LHCN-M2 (cell line): ENCODE measurements around the gene TUBB4B. TPM values are rescaled to one million over a fixed set of nuclear protein-coding genes. Genes with fewer than 3 reads are reported as not detected.

ENCODE experiments used
- DNase-seq: peaks from one replicate; pipeline ENCODE4 v3.0.0-alpha.2; 2012; ENCODE audit warnings: low read depth
- total RNA-seq: library from RNA; depleted of rRNA; stranded (reverse); fragments of >200 nt; gene quantifications from 2 replicates; pipeline ENCODE4 v1.2.3, GENCODE V29; 2014

The TUBB4B gene
- total RNA-seq, 1 experiment from 2014 or later = 517 TPM

GRCh38 chr9:137212520-137212919 lies 28.6 kb upstream of the TUBB4B start:
- no peak for DNase-seq

DNA sequence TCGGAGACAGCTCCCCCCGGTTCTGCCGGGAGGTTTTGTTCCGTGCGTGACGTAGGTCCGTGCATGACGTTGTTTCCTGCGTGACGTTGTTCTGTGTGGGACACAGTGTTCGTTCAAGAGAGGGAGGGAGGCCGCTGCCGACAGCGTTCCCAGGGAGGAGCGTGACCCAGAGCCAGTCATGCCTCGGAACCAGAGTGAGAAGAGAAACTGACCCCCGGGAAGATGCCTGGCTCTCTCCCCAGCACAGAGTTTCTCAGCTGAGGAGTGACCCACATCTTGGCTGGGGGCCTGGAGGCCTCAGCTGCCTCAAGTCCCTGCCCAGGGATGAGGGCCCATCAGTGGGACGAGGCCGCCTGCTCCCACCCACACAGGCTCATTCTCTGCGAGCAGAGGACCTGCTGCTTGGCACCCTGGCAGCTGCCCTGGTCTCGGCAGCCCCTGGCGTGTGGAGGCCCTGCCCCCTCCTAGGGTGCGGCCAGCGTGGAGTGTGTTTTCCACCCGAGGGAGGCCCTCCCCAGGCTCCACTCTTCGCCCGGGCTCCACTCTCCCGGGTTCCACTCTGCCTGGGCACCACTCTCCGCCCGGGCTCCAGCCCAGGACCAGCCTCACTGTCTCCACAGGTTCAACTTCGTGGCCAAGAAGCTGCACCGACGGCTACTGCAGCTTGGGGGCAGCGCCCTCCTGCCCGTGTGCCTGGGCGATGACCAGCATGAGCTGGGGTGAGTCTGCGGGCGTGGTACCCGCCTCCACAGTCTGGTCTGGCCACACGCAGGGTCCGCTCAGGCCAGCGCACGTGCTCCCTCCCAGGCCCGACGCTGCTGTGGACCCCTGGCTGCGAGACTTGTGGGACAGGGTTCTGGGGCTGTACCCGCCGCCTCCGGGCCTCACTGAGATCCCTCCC lies 27.7 kb upstream of the TUBB4B start:
- DNase-seq = no peak

DNA sequence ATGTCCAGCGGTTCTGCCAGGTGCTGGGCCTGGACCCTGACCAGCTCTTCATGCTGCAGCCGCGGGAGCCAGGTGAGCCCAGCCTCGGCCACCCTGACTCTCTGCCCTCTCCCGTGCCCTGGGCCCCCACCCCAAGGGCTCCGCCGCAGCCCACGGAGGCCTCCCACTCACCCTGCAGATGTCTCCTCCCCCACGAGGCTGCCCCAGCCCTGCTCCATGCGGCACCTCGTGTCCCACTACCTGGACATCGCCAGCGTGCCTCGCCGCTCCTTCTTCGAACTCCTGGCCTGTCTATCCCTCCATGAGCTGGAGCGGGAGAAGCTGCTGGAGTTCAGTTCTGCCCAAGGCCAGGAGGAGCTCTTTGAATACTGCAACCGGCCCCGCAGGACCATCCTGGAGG lies 26.5 kb upstream of the TUBB4B start:
- DNase-seq = no peak

GRCh38 chr9:137215196-137215986 lies 25.7 kb upstream of the TUBB4B start:
- no peak for DNase-seq

- DNase-seq = no peak
Observed at GRCh38 chr9:137216188-137216965, 24.7 kb upstream of the TUBB4B start.

GRCh38 chr9:137217276-137218211 lies 23.5 kb upstream of the TUBB4B start:
- DNase-seq = no peak

GRCh38 chr9:137218212-137218753 lies 22.8 kb upstream of the TUBB4B start:
- no peak for DNase-seq

- DNase-seq = peak; percentile 59
Observed at GRCh38 chr9:137218754-137219271, 22.3 kb upstream of the TUBB4B start.

GRCh38 chr9:137219757-137220316 lies 21.2 kb upstream of the TUBB4B start:
- no peak for DNase-seq

DNA sequence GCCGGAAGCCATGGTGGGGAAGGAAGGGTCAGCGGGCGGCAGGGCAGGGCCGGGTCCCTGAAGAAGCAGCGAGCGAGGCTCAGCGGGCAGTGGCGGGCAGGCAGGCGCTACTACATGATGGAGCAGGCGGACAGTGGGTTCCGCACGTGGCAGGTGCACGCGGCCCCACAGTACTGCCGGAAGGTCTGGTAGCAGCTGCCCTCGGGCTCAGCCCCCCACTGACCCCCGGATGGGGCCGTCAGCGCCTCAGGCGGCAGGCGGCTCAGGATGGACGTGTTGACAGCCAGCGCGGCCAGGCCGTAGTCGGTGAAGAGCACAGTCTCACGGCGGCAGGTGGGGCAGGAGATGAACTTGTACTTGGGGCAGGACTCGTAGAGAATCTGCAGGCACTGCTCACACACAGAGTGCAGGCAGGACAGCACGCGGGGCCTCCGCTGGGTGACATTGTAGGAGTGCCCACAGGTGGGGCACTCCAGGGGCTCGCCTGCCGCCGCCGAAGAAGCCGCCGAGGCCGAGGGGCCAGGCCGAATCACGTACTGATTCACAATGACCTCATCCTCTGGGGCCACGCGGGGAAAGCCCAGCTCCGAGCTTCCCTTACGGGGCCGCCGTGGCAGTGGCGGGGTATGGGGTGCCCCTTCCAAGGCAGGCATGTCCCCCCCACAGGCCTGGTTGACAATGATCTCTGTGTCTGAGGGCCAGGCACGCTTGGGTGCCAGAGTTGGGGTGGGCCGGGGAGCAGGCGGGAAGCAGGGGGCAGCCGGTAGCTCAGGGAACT lies 20.6 kb upstream of the TUBB4B start:
- DNase-seq = no peak

- DNase-seq = no peak
Observed at GRCh38 chr9:137221095-137221505, 20.0 kb upstream of the TUBB4B start.

DNA sequence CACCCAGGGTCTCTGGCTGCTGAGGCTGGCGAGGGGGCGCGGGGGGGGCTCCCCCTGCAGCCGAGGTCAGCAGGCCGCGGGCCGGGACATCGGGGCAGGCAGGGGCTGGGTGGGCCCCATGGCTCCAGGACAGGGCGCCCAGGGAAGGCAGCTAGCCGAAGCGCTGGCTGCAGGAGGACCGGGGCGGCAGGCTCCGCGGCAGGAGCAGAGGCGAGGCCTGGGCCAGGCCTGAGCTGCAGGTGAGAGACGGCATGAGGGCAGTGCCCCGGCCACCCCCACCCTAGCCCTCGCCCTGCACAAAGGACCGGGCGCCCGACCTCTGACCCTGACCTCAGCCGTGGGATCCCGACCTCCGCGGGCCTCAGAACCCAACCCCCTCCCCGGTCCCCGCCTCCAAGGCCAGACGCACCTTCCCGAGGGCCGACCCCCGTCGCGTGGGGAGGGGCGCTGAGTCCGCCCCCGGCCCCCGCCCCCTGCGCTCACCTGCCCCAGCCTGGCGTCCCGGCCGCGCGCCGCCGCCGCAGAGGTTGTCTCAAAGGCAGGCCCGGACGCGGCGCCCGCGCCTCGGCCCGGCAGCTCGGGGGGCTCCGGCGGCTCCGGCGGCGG lies 19.5 kb upstream of the TUBB4B start:
- DNase-seq = no peak

DNA sequence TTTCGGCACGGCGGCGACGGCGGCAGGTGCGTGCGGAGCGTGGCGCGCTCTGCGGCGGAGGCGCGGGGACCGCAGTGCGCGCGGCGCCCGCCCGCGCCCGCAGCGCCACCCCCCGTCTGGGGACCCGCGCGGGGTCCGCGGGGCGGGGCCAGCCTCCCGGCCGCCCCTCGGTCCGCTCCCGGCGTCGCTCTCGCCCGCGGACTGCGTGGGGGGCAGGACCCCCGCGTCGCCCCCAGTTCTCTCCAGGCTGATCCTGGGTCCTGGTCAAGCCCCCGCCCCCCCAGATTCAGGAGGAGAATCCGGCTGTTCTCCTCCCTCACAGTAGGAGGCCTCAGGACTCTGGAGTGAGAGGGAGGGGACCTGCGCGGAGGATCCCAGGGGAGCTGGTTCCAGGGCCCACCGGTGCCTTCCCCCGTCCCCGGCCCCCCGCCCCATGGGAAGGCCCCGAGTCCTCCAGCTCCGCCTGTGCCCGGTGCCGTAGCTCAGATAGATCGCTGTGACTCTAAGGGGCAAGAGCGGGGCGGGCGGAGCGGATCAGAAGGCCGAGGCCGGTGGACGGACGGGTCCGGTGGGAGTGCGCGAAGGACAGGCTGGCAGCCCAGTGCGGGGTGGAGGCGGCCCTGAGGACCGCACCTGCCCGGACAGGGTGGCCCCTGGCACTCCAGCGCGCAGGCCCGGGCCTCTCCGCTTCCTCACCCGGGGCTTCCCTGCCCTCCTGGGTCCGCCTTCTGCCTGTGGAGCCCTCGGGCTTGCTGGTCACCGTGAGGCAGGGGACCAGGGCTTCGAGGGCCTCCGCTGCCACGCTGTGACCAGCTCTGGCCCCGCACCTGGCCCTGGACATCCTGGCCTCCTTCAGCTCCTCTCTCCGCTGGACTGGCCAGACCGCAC lies 18.7 kb upstream of the TUBB4B start, which contains the start of gene RNF208:
RNF208 (minus strand) TSS at position 51 of the 888 bp plus-strand sequence. CDS start 1,028 bp downstream, outside the sequence.
- DNase-seq = no peak

DNA sequence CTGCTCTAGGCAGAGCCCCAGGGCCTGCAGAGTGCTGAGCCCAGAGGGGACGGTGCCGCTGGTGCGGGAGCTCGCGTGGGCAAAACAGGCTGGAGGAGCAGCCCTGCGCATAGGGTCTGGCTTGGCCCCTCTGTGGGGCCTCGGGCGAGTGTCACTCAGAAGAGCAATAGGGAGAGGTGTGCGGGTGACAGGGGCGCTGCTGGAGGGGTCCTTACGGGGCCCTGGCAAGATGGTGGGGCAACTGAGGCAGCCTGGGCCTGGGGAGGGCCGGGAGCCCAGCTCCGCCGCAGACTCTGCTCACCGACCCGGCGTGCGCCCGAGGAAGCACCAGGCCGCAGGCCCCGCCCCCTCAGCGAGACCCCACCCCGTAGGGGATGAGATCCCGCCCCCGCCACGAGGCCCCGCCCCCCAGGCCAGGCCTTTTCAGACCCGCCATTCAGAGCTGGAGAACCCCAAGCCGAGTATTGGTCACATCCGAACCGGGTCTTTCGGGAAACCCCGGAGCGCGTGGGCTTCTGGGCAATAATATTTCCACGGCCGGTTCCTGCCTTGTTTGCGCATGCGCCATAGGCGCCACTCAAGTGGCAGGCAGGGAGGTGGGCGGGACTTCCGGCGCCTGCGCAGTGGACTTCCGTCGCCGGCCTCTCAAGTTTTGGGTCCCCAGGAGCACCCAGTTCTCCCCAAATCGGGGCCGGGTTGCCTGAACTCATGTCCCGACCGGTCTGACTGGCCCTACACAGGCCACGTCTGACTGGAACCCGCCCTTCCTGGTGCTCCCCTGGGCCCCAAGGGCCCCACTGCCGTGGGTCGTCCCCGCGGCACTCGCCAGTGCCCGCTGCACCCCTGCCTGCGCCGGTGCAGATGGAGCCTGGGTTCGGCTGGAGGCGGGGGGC lies 17.8 kb upstream of the TUBB4B start:
- peak; percentile 97 for DNase-seq

- peak; percentile 62 for DNase-seq
Observed at GRCh38 chr9:137224830-137225694, 16.0 kb upstream of the TUBB4B start, which contains the start of gene CYSRT1. Gene CYSRT1, plus strand, starts transcription at chr9:137225174. Its CDS starts 448 bp downstream, at chr9:137225622.
